ENCODE results near the gene CTSD. TPM values are rescaled to one million over a fixed set of nuclear protein-coding genes. Genes with fewer than 3 reads are reported as not detected.

Gene CTSD
- total RNA-seq, 4 donors from 2014 or later = 182 to 290 (median 238) TPM

- Histone ChIP-seq H3K4me1 (peaks cover 0 to 68% (median 36%) of the 10 kb centered on the region in 3 donors), H3K27ac (peak overlapping the region in 3 of 4 donors; percentile 62 to 91 (median 83)), H3K4me3 (no peak overlapping the region), H3K36me3 (peaks cover 0 to 62% of the 10 kb centered on the region in 2 donors), H3K27me3 (no peaks in the 10 kb centered on the region), H3K9me3 (no peaks in the 10 kb centered on the region)
- WGBS, 2 donors (ENCODE audit: low coverage in 1 of 2) = 20% methylated on average over 1 of the region's 23 CpGs; no CpG with 5 or more reads in 1 of the 2 donors
- peak; percentile 51 for ATAC-seq
- TF ChIP-seq POLR2A (IDR thresholded peaks at IDR 0.05) (no peak), EP300 (IDR thresholded peaks at IDR 0.05) (no peak), POLR2AphosphoS5 (IDR thresholded peaks at IDR 0.05) (peak; percentile 9), CTCF (IDR thresholded peaks at IDR 0.05) (no peak)
These were observed 3.2 kb downstream of the CTSD start for GRCh38 chr11:1760351-1761109.

GRCh38 chr11:1759851-1760220 is 3.9 kb downstream of the CTSD start:
- peak overlapping the region in 3 of 4 donors; percentile 62 to 91 (median 83) for H3K27ac ChIP-seq
- no peaks in the 10 kb centered on the region for H3K9me3 ChIP-seq
- H3K4me3 ChIP-seq = no peak overlapping the region
- TF ChIP-seq CTCF (IDR thresholded peaks at IDR 0.05) = no peak
- TF ChIP-seq POLR2A (IDR thresholded peaks at IDR 0.05) = no peak
- TF ChIP-seq POLR2AphosphoS5 (IDR thresholded peaks at IDR 0.05) = no peak
- TF ChIP-seq EP300 (IDR thresholded peaks at IDR 0.05) = no peak
- WGBS, 2 donors (ENCODE audit: low coverage in 1 of 2) = no CpG with 5 or more reads among the region's 5 CpGs
- no peaks in the 10 kb centered on the region for H3K27me3 ChIP-seq
- H3K36me3 ChIP-seq = peaks cover 0 to 69% of the 10 kb centered on the region in 2 donors
- ATAC-seq = no peak
- peaks cover 0 to 68% (median 36%) of the 10 kb centered on the region in 3 donors for H3K4me1 ChIP-seq

GRCh38 chr11:1759151-1759850 is 4.4 kb downstream of the CTSD start:
- TF ChIP-seq POLR2A (IDR thresholded peaks at IDR 0.05) = no peak
- no peak for TF ChIP-seq CTCF (IDR thresholded peaks at IDR 0.05)
- TF ChIP-seq POLR2AphosphoS5 (IDR thresholded peaks at IDR 0.05) = no peak
- no peak for TF ChIP-seq EP300 (IDR thresholded peaks at IDR 0.05)
- H3K9me3 ChIP-seq = no peaks in the 10 kb centered on the region
- WGBS, 2 donors (ENCODE audit: low coverage in 1 of 2) = 89% methylated on average over 7 of the region's 23 CpGs; no CpG with 5 or more reads in 1 of the 2 donors
- H3K4me1 ChIP-seq = peaks cover 0 to 63% (median 34%) of the 10 kb centered on the region in 3 donors
- H3K27ac ChIP-seq = peak overlapping the region in 1 of 4 donors; percentile 91
- no peaks in the 10 kb centered on the region for H3K27me3 ChIP-seq
- H3K4me3 ChIP-seq = no peak overlapping the region
- H3K36me3 ChIP-seq = peaks cover 0 to 74% of the 10 kb centered on the region in 2 donors
- no peak for ATAC-seq

- peak overlapping the region in 1 of 4 donors; percentile 91 for H3K27ac ChIP-seq
- no peaks in the 10 kb centered on the region for H3K9me3 ChIP-seq
- H3K4me3 ChIP-seq = no peak overlapping the region
- peaks cover 0 to 80% of the 10 kb centered on the region in 2 donors for H3K36me3 ChIP-seq
- WGBS, 2 donors (ENCODE audit: low coverage in 1 of 2) = 40 to 60% methylated on average over 1 to 2 of the region's 21 CpGs
- H3K27me3 ChIP-seq = no peaks in the 10 kb centered on the region
- H3K4me1 ChIP-seq = peaks cover 0 to 60% (median 33%) of the 10 kb centered on the region in 3 donors
- TF ChIP-seq POLR2AphosphoS5 (IDR thresholded peaks at IDR 0.05) (no peak), POLR2A (IDR thresholded peaks at IDR 0.05) (no peak), CTCF (IDR thresholded peaks at IDR 0.05) (no peak), EP300 (IDR thresholded peaks at IDR 0.05) (no peak)
- ATAC-seq = no peak
These were observed 5.0 kb downstream of the CTSD start for GRCh38 chr11:1758611-1759150.
